Measurements from ENCODE around the gene ZNF497.

ZNF497 gene

DNA sequence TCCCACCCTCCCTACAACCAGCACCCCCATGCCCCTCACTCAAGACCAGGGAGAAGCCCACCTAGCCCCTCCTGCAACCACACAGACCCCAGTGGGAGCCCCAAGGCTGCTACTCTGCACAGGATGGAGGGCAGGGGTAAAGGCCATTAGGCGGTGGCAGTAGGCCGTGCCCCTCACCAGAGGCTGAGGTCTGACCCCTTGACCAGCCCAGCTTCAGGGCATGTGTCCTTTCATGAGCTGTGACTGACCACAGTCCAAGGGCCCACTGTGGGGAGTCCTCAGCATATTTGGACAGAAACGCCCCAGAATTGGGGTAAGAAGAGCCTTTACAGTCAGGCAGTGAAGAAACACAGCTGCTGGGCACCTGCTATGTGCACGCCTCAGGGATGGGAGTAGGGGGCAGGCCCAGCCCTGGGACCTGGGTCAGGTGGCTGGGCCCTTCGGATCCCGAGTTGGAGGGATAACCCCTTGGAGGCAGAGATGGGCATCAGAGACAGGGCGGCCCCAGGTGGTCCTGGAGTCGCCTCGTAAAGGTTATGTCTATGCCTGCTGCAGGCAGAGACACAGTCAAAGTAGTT is 22.9 kb upstream of the ZNF497 start:
- TF ChIP-seq, protein P1, sequence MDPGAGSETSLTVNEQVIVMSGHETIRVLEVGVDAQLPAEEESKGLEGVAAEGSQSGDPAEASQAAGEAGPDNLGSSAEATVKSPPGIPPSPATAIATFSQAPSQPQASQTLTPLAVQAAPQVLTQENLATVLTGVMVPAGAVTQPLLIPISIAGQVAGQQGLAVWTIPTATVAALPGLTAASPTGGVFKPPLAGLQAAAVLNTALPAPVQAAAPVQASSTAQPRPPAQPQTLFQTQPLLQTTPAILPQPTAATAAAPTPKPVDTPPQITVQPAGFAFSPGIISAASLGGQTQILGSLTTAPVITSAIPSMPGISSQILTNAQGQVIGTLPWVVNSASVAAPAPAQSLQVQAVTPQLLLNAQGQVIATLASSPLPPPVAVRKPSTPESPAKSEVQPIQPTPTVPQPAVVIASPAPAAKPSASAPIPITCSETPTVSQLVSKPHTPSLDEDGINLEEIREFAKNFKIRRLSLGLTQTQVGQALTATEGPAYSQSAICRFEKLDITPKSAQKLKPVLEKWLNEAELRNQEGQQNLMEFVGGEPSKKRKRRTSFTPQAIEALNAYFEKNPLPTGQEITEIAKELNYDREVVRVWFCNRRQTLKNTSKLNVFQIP (CRISPR knock-in tag; IDR thresholded peaks at IDR 0.05; ENCODE audit: borderline replicate concordance, low read depth): no peak
- TF ChIP-seq ZC3H10 (CRISPR knock-in tag; IDR thresholded peaks at IDR 0.05) (no peak), GLIS3 (CRISPR knock-in tag; IDR thresholded peaks at IDR 0.05) (no peak)

DNA sequence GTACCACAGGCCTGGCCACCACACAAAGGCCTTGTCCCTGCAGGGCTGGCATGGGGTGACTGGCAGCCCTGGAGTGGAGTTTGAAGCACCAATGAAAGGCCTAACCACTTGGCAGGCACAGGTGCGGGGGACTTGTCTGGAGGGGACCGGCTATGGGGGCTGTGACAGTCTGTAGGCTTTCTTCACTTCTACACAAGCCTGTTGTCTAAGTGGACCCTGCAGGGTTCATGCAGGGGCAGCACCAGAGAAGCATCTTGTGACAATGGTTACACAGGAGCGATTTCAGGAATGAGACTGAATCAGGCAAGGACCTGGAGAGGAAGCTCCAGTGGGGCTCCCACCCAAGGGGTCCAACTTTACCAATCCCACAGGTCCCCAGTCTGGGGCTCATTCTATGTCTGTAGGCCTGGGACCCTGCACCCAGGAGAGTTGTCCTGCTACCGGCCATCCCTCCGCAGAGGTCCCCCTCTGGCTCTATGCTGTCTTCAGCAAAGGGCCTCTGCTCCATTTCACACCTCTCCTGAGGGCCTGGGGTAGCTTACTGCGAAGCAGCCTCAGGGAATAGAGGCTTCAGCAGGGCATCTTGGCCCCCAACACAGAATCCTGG is 20.5 kb upstream of the ZNF497 start:
- TF ChIP-seq CSDC2 (CRISPR knock-in tag; IDR thresholded peaks at IDR 0.05): no peak
- TF ChIP-seq ZNF70 (CRISPR knock-in tag; IDR thresholded peaks at IDR 0.05): no peak
- no peak for TF ChIP-seq PPARA (CRISPR knock-in tag; IDR thresholded peaks at IDR 0.05; ENCODE audit: borderline replicate concordance)
- TF ChIP-seq SNAI2 (CRISPR knock-in tag; IDR thresholded peaks at IDR 0.05): no peak
- TF ChIP-seq ARNTL (CRISPR knock-in tag; IDR thresholded peaks at IDR 0.05; ENCODE audit: borderline replicate concordance, low read depth): no peak
- TF ChIP-seq ZC3H10 (CRISPR knock-in tag; IDR thresholded peaks at IDR 0.05): no peak
- no peak for TF ChIP-seq ISL1 (CRISPR knock-in tag; IDR thresholded peaks at IDR 0.05)
- TF ChIP-seq ZNF565 (CRISPR knock-in tag; conservative IDR thresholded peaks at IDR 0.05; ENCODE audit: low read depth): no peak
- TF ChIP-seq RARB (CRISPR knock-in tag; IDR thresholded peaks at IDR 0.05): no peak
- no peak for TF ChIP-seq ESRRG (CRISPR knock-in tag; IDR thresholded peaks at IDR 0.05)
- TF ChIP-seq, protein P2, sequence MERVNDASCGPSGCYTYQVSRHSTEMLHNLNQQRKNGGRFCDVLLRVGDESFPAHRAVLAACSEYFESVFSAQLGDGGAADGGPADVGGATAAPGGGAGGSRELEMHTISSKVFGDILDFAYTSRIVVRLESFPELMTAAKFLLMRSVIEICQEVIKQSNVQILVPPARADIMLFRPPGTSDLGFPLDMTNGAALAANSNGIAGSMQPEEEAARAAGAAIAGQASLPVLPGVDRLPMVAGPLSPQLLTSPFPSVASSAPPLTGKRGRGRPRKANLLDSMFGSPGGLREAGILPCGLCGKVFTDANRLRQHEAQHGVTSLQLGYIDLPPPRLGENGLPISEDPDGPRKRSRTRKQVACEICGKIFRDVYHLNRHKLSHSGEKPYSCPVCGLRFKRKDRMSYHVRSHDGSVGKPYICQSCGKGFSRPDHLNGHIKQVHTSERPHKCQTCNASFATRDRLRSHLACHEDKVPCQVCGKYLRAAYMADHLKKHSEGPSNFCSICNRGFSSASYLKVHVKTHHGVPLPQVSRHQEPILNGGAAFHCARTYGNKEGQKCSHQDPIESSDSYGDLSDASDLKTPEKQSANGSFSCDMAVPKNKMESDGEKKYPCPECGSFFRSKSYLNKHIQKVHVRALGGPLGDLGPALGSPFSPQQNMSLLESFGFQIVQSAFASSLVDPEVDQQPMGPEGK (CRISPR knock-in tag; IDR thresholded peaks at IDR 0.05; ENCODE audit: borderline replicate concordance): no peak
- TF ChIP-seq TOX (CRISPR knock-in tag; IDR thresholded peaks at IDR 0.05; ENCODE audit: borderline replicate concordance): no peak
- TF ChIP-seq, protein P1 (CRISPR knock-in tag; IDR thresholded peaks at IDR 0.05; ENCODE audit: borderline replicate concordance, low read depth): no peak
- TF ChIP-seq, protein P3, sequence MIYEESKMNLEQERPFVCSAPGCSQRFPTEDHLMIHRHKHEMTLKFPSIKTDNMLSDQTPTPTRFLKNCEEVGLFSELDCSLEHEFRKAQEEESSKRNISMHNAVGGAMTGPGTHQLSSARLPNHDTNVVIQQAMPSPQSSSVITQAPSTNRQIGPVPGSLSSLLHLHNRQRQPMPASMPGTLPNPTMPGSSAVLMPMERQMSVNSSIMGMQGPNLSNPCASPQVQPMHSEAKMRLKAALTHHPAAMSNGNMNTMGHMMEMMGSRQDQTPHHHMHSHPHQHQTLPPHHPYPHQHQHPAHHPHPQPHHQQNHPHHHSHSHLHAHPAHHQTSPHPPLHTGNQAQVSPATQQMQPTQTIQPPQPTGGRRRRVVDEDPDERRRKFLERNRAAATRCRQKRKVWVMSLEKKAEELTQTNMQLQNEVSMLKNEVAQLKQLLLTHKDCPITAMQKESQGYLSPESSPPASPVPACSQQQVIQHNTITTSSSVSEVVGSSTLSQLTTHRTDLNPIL (CRISPR knock-in tag; IDR thresholded peaks at IDR 0.05; ENCODE audit: low read depth): no peak
- TF ChIP-seq ZNF8 (CRISPR knock-in tag; IDR thresholded peaks at IDR 0.05): no peak
- TF ChIP-seq ZFP30 (CRISPR knock-in tag; IDR thresholded peaks at IDR 0.05): no peak
- TF ChIP-seq, protein P4, sequence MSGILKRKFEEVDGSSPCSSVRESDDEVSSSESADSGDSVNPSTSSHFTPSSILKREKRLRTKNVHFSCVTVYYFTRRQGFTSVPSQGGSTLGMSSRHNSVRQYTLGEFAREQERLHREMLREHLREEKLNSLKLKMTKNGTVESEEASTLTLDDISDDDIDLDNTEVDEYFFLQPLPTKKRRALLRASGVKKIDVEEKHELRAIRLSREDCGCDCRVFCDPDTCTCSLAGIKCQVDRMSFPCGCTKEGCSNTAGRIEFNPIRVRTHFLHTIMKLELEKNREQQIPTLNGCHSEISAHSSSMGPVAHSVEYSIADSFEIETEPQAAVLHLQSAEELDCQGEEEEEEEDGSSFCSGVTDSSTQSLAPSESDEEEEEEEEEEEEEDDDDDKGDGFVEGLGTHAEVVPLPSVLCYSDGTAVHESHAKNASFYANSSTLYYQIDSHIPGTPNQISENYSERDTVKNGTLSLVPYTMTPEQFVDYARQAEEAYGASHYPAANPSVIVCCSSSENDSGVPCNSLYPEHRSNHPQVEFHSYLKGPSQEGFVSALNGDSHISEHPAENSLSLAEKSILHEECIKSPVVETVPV (CRISPR knock-in tag; IDR thresholded peaks at IDR 0.05): no peak
- no peak for TF ChIP-seq TCF4 (CRISPR knock-in tag; IDR thresholded peaks at IDR 0.05; ENCODE audit: borderline replicate concordance)
- TF ChIP-seq ZFP3 (CRISPR knock-in tag; IDR thresholded peaks at IDR 0.05): no peak
- no peak for TF ChIP-seq OSR1 (CRISPR knock-in tag; IDR thresholded peaks at IDR 0.05)

More for the DNA sequence above, 22.9 kb upstream of the ZNF497 start:
- ATAC-seq: no peak

DNA sequence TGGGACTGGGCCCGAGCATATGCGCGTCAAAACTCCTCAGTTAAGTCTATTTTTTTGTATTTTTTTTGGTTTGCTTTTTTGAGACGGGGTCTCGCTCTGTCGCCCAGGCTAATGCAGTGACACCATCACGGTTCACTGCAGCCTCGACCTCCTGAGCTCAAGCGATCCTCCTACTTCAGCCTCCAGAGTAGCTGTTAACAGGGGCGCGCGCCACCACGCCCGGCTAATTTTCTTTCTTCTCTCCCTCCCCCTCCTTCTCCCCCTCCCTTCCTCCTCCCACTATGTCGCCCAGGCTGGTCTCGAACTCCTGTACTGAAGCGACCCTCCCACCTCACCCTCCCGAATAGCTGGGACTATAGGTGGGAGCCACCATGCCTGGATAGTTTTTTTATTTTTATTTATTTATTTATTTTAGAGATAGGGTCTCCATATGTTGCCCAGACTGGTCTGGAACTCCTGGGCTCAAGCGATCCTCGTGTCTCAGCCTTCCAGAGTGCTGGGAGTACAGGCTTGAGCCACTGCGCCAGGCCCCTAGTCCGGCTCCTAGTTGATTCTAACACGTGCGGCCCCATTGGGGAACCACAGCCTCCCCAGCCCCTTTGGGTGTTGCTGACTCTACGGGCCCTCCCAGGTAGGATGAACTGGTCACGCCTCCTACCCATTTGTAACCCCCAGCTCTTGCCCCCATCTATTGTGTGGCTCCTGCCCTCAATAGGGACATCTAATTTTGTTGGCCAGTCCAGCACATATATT is 19.1 kb upstream of the ZNF497 start:
- no peak for ATAC-seq
- TF ChIP-seq TOX (CRISPR knock-in tag; IDR thresholded peaks at IDR 0.05; ENCODE audit: borderline replicate concordance): no peak
- no peak for TF ChIP-seq BACH2 (CRISPR knock-in tag; IDR thresholded peaks at IDR 0.05; ENCODE audit: borderline replicate concordance)
- TF ChIP-seq ZNF565 (CRISPR knock-in tag; conservative IDR thresholded peaks at IDR 0.05; ENCODE audit: low read depth): no peak
- TF ChIP-seq SNAI2 (CRISPR knock-in tag; IDR thresholded peaks at IDR 0.05): no peak
- no peak for TF ChIP-seq ISL1 (CRISPR knock-in tag; IDR thresholded peaks at IDR 0.05)
- TF ChIP-seq, protein P5, sequence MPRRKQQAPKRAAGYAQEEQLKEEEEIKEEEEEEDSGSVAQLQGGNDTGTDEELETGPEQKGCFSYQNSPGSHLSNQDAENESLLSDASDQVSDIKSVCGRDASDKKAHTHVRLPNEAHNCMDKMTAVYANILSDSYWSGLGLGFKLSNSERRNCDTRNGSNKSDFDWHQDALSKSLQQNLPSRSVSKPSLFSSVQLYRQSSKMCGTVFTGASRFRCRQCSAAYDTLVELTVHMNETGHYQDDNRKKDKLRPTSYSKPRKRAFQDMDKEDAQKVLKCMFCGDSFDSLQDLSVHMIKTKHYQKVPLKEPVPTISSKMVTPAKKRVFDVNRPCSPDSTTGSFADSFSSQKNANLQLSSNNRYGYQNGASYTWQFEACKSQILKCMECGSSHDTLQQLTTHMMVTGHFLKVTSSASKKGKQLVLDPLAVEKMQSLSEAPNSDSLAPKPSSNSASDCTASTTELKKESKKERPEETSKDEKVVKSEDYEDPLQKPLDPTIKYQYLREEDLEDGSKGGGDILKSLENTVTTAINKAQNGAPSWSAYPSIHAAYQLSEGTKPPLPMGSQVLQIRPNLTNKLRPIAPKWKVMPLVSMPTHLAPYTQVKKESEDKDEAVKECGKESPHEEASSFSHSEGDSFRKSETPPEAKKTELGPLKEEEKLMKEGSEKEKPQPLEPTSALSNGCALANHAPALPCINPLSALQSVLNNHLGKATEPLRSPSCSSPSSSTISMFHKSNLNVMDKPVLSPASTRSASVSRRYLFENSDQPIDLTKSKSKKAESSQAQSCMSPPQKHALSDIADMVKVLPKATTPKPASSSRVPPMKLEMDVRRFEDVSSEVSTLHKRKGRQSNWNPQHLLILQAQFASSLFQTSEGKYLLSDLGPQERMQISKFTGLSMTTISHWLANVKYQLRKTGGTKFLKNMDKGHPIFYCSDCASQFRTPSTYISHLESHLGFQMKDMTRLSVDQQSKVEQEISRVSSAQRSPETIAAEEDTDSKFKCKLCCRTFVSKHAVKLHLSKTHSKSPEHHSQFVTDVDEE (CRISPR knock-in tag; IDR thresholded peaks at IDR 0.05): no peak
- TF ChIP-seq TCF4 (CRISPR knock-in tag; IDR thresholded peaks at IDR 0.05; ENCODE audit: borderline replicate concordance): no peak

More for the DNA sequence above, 20.5 kb upstream of the ZNF497 start:
- ATAC-seq: no peak

Data from SK-N-SH treated with all-trans-retinoic acid at 6 μM for 48 hours (cell line).